Uterus (tissue), 4 donors: ENCODE results near the gene ALG14. TPM values are rescaled to one million over a fixed set of nuclear protein-coding genes. Genes with fewer than 3 reads are reported as not detected.
"Not testable (repeated sequence)": the region's sequence is repeated elsewhere in the genome, so short reads cannot be mapped to it uniquely, and the experiment has no call there.

ENCODE experiments used
- DNase-seq, 2 donors: peaks; one replicate each; pipeline ENCODE4 v3.0.0-alpha.2; 2019 to 2020
- H3K27ac ChIP-seq, 2 donors: fragments of 200-600 bp; sonication (generic); 1 replicate in 1 of 2; 2 replicates in 1 of 2; pipeline ENCODE4 v1.5.1; 2016 to 2018
- H3K27me3 ChIP-seq, 2 donors: fragments of 200-600 bp; sonication (generic); one replicate each; pipeline ENCODE4 v1.5.1; 2018 to 2019; ENCODE audit warnings: control low read depth in 1 of 2
- H3K36me3 ChIP-seq, 2 donors: fragments of 200-600 bp; sonication (generic); one replicate each; pipeline ENCODE4 v1.5.1; 2019; ENCODE audit warnings: control low read depth in 1 of 2
- H3K4me1 ChIP-seq, 2 donors: fragments of 200-600 bp; sonication (generic); one replicate each; pipeline ENCODE4 v1.5.1; 2018 to 2019; ENCODE audit warnings: control low read depth in 1 of 2
- H3K4me3 ChIP-seq, 2 donors: fragments of 200-600 bp; sonication (generic); 1 replicate in 1 of 2; 2 replicates in 1 of 2; pipeline ENCODE4 v1.5.1; 2018 to 2019; ENCODE audit warnings: mild to moderate bottlenecking in 1 of 2
- H3K9me3 ChIP-seq, 2 donors: fragments of 200-600 bp; sonication (generic); one replicate each; pipeline ENCODE4 v1.5.1; 2019; ENCODE audit warnings: control low read depth in 1 of 2
- CTCF ChIP-seq, 4 experiments: fragments of 200-600 bp in 2 of 4; fragments of 450-650 bp in 2 of 4; sonication (generic) in 2 of 4; IDR thresholded peaks; one replicate each; pipeline ENCODE4 v1.5.1; 2016 to 2019; ENCODE audit warnings: antibody characterized with exemption in 4 of 4, mild to moderate bottlenecking in 2 of 4, moderate library complexity in 1 of 4
- POLR2A ChIP-seq, 2 donors: fragments of 450-650 bp; IDR thresholded peaks; one replicate each; pipeline ENCODE4 v1.6.1; 2016; ENCODE audit warnings: antibody characterized with exemption in 2 of 2, mild to moderate bottlenecking in 1 of 2, moderate library complexity in 1 of 2
- intact Hi-C: fragments of 100-400 bp; cut with DNase I; formaldehyde crosslinking; loops from one replicate; pipeline ENCODE4 v1.15.1; 2023; ENCODE audit warnings: low total_unique reads
- total RNA-seq, 4 donors: library from RNA; depleted of rRNA in 3 of 4; stranded (reverse); fragments of >200 nt in 3 of 4; gene quantifications; one replicate each; pipeline versions ENCODE4 v1.1.0 to v1.2.4, GENCODE V29; 2014 to 2023
- donor health status: DM: yes; HTN: yes; CAD: no.

The ALG14 gene
- total RNA-seq, 4 donors from 2014 or later = 0.51 to 6.7 (median 1.6) TPM

- H3K27ac ChIP-seq = no peak overlapping the region
- no peaks in the 10 kb centered on the region for H3K9me3 ChIP-seq
- H3K27me3 ChIP-seq = no peaks in the 10 kb centered on the region
- intact Hi-C loops = no loop called here
- no peak for TF ChIP-seq POLR2A (IDR thresholded peaks at IDR 0.05)
- TF ChIP-seq CTCF (IDR thresholded peaks at IDR 0.05) = no peak
- H3K36me3 ChIP-seq = no peaks in the 10 kb centered on the region
- no peaks in the 10 kb centered on the region for H3K4me1 ChIP-seq
- no peak for DNase-seq
- no peak overlapping the region for H3K4me3 ChIP-seq
Measured at GRCh38 chr1:95058974-95059373, 13.8 kb downstream of the ALG14 start.

- TF ChIP-seq POLR2A (IDR thresholded peaks at IDR 0.05) (no peak), CTCF (IDR thresholded peaks at IDR 0.05) (no peak)
- Histone ChIP-seq H3K27ac (no peak overlapping the region), H3K9me3 (no peaks in the 10 kb centered on the region), H3K36me3 (no peaks in the 10 kb centered on the region), H3K4me1 (no peaks in the 10 kb centered on the region), H3K27me3 (no peaks in the 10 kb centered on the region), H3K4me3 (no peak overlapping the region)
- no peak for DNase-seq
- intact Hi-C loops = no loop called here
Measured at GRCh38 chr1:95057351-95057750, 15.4 kb downstream of the ALG14 start.

DNA sequence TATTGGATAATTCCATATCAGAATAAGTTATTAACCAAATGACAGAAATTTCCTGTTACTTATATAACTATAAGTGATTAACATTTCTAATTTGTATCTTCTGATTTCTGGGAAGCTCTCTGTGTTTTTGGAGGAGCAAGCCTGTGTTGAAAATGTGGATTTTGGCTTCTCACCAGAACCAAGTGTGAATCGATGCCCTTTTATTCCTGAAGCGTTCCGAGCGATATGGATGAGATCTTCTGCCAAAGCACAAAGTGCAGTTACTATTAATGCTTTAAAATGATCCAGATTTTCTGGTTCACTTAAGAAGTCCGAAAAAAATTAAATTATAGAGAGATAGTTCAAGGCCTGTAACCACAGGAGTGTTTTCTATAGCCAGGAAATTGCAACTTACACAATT lies 22.8 kb downstream of the ALG14 start:
- no peaks in the 10 kb centered on the region for H3K36me3 ChIP-seq
- H3K4me1 ChIP-seq = no peaks in the 10 kb centered on the region
- H3K27ac ChIP-seq = no peak overlapping the region
- intact Hi-C loops = no loop called here
- H3K9me3 ChIP-seq = no peaks in the 10 kb centered on the region
- no peaks in the 10 kb centered on the region for H3K27me3 ChIP-seq
- no peak for TF ChIP-seq POLR2A (IDR thresholded peaks at IDR 0.05)
- TF ChIP-seq CTCF (IDR thresholded peaks at IDR 0.05) = no peak
- no peak overlapping the region for H3K4me3 ChIP-seq
- no peak for DNase-seq

GRCh38 chr1:95048317-95048716 lies 24.4 kb downstream of the ALG14 start:
- TF ChIP-seq POLR2A (IDR thresholded peaks at IDR 0.05) (no peak), CTCF (IDR thresholded peaks at IDR 0.05) (no peak)
- Histone ChIP-seq H3K27me3 (no peaks in the 10 kb centered on the region), H3K4me3 (no peak overlapping the region), H3K36me3 (no peaks in the 10 kb centered on the region), H3K4me1 (no peaks in the 10 kb centered on the region), H3K9me3 (no peaks in the 10 kb centered on the region), H3K27ac (no peak overlapping the region)
- intact Hi-C loops = no loop called here
- no peak for DNase-seq

GRCh38 chr1:95047624-95048023 lies 25.1 kb downstream of the ALG14 start:
- H3K4me1 ChIP-seq, H3K9me3 ChIP-seq, H3K36me3 ChIP-seq, DNase-seq, H3K4me3 ChIP-seq, H3K27ac ChIP-seq, intact Hi-C loops, H3K27me3 ChIP-seq: not testable (repeated sequence)

DNA sequence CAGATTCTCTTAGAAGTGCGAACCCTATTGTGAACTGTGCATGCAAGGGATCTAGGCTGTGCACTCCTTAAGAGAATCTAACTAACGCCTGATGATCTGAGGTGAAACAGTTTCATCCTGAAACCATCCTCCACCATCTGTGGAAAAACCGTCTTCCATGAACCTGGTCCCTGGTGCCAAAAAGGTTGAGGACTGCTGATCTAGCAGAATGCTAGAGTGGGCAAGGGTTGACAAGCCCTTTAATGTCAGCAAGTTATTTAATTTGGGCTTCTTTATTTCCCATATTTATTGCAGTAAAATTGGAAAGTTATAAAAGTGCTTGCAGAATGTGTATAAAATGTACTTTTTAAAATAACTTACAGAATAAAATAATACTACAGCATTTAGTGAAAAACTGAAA lies 26.4 kb downstream of the ALG14 start:
- intact Hi-C loops = no loop called here
- Histone ChIP-seq H3K27ac (no peak overlapping the region), H3K4me1 (peaks cover 0 to 6% of the 10 kb centered on the region in 2 donors), H3K4me3 (no peak overlapping the region), H3K27me3 (no peaks in the 10 kb centered on the region), H3K36me3 (no peaks in the 10 kb centered on the region), H3K9me3 (no peaks in the 10 kb centered on the region)
- no peak for TF ChIP-seq POLR2A (IDR thresholded peaks at IDR 0.05)
- no peak for DNase-seq
